G401.6 (cell line): ENCODE results near the gene BCOR.

ENCODE experiments used
- FAIRE-seq: peaks from 2 replicates; lab custom pipeline; 2012; peaks lifted over from hg19 to GRCh38; lab: Jason Lieb, UNC

The BCOR gene

DNA sequence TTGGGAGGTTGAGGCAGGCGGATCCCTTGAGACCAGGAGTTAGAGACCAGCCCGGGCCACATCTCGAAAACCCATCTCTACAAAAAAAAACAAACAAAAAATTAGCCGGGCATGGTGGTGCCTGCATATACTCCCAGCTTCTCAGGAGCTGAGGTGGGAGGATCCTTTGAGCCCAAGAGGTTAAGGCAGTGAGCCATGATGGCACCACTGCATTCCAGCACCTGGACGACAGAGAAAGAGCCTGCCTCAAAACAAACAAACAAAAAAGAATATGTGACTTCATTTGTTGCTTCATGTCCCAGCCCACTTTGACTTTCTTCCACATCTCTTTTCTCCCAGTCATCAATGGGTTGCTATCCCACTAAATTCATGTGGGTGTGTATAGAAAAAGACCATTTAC lies 79.7 kb downstream of the BCOR start:
- FAIRE-seq: no peak

DNA sequence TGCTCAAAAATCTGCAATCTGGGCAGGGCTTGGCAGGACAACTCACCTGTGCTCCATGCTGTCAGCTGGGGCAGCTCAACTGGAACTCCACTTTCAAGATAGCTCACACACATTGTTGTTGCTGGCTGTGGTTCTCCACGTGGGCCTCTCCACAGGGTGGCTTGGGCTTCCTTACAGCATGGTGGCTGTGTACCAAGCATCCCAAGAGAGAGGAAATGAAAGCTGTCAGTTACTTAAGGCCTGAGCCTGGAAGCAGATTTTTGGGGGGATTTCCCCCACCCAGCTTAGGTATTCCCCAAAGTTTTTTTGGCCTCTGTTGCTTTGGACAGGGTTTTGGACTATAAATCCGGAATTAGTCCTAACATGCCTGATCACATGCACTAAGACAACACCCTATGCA lies 81.0 kb downstream of the BCOR start:
- no peak for FAIRE-seq

DNA sequence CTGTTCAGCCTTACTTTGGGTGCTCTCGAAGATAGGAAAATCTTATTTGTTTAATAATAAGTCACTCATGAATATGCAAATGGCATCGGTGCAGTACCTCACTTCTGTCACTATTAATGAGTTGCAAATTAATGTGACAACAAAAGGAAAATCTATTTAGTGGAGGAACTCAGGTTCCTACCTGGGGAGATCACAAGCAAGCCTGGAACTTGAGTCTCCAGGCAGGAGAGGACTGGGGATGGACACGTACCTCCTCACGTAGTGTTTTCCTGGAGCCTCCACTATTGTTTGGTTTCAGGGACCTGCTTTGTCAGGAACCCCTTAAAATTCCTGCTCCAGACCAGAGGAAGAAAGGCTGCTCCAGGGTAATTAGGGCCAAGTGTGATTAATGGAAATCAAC lies 82.1 kb downstream of the BCOR start:
- FAIRE-seq: no peak

DNA sequence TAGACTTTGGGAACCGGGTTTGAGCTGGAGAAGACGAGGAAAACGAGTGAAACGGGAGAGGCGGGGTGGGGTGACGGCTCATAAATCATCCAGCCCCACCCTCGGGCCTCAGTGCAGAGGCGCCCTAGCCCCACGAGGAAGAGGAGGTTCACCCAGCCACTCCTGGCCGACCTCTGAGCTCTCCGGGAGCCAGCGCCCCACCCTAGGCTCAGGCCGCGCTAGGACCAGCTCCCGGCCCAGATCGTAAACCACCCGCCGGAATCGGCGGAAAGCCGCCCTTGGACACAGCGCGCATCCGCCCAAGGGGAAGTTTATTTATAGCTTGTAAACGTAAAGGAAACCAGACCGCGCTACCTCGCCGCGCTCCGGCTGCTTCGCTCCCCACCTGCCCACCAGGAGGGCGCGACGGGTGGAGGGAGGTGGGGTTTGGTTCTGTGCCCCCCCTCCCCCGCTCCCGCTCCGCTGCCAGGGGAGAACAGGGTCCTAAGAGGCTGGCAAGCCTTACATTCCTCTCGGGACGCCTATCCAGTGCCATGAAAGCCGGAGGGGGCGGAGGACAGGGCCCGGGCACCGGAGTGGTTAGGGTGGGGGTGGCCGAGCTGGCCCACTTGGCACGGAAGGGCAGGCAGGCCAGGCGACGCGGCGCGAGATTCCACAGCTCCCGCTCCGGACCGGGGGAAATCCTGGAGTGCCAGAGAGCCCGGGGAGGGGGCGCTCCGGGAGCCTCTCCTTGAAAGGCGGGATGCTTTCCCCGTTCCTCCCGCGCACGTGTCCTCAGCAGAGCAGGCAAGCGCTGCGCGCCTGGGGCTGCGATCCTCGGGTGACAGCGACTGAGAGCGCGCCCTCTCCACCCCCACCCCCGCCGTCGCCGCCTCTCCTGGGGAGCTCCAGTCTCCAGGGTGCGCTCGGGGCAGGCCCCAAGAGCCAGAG lies 84.2 kb downstream of the BCOR start:
- no peak for FAIRE-seq

DNA sequence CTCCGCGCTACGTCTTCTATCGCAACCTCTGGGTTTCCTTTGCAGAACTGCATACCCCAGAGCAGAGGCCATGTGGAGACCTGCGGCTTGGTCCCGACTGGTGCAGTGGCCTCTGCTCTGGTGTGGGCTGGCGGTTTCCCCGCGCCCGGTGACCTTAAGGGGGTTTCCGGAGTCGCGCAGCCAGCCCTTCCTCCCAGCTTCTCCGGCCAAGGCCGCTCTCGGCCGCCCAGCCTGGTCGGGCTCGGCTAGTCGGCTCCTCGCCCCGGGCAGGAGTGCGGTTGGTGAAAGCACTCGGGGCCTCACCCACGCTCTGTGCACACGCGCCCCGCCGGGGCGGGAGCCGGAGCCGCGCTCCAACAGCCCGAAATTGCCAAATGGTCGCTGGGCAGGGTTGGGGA lies 84.9 kb downstream of the BCOR start:
- FAIRE-seq: no peak

DNA sequence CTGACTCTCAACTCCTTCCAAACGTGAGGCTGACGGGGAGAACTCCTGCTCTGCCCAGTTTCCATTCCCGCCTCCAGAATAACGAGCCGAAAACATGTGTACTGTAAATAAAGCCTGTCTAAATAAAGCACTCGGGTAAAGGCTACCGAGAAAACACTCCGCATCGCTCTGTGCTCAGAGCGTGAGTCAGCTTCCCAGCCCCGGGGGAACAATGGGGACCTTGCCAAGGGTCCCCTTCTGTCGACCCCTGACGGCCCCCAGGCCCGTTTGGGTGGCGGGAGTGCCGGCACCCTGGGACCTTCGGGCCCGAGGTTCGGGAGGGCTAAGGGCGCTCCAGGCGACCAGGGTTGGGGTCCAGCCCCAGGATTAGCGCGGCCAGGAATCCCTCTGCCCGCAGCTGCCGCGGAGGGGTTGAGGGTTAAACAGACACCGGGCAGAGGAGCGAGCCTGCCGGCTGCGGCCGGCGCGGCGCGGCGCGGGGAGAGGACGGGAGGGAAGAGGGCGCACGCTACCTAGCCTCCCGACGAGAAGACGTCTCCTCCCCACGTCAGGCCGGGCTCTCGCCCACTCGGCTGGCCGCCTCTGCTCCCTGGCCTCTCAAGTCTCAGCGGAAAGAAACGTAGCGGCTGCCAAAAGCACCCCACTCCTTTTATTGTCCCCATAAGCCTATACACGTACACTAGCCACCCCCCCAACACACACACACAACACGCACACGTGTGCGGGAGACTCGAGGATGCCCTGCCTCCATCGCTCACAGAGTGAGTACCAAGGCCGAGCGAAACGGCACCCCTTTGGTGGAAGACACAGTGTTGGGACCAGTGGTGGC lies 85.5 kb downstream of the BCOR start:
- FAIRE-seq: no peak

DNA sequence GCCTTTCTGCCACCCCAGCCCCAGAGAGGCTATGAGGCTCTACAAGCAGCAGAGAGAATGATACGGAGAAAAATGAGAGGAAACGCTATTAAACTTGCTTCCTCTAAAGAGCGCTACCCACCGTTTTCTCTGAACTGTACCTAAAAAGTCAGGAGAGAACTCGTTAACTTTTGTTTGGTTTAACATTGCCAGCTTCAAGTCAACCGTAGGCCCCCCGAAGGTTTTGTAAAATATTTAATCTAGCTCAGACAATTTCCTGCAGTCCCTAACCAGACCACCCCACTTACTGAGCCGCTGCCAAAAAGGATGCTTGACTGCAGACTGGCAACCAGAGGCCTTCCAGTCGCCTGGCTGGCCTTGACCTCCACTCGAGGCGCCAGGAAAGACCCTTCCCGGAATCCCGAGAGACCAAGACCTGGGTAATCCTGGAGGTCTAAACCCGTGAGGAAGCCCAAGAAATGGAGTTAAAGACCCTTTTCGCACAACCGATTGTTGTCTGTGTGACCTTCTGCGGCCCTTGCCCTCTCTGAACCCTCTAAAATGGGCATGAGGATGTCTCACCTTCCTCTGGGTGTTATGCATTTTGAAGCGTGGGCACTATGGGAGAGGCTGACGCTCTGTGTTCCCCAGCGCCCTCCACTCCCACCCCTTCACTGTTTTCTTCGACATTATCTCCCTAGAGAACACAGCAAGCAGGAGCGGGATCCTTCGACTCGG lies 86.3 kb downstream of the BCOR start:
- FAIRE-seq: no peak

DNA sequence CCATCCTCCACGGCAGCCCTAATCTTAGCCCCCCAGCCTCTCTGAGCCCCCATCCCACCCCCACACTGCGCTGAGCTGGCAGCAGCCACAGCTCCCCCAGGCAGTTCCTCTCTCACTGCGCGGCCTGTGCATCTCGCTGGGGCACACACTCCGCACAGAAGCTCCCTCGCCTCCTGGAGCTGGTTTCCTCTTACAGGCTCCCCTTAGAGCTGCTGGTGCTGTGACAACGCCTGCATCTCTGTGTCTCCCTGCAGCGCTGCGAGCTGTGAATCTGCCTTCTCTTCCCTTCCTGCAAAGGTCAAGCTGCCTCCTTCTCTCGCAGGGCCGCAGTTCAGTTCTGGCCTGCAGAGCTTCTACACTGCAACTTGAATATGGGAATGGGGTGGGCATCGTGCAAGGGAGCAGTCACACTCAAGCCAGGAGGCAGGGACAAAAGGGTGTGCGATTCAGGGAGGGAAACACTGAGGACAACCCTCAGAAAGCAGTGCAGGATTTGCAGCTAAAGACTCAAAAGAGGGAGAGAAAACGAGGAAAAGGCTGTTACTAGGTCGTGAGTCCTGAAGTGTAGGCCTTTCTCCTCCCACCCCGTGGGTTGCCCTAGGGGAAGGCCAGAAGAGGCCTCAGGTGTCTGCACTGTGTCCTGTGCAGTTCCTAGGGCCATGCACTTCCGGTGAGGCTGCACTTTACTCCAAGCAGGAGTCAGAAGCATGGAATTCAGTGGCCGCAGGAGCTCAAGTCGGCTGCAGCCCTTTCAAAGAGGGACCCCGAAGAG lies 87.0 kb downstream of the BCOR start:
- FAIRE-seq: no peak

DNA sequence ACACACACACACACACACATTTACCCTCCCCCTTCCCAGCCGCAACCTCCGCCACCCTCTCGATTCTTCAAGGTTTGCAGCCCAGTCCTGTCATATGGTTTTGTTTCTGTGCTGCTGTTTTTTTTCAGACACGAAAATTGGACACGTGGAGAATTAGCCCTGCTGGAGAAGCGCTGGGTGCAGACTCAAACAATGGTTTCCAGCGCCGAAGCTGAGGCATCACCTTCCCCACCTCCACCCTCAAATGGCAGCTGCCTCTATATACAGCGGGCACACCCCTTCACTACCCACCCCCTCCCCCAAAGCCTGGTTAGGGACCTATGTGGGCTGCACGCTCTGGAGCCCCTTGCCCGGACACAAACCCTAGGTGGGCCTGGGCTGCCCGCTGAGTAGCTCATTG lies 87.9 kb downstream of the BCOR start:
- no peak for FAIRE-seq

DNA sequence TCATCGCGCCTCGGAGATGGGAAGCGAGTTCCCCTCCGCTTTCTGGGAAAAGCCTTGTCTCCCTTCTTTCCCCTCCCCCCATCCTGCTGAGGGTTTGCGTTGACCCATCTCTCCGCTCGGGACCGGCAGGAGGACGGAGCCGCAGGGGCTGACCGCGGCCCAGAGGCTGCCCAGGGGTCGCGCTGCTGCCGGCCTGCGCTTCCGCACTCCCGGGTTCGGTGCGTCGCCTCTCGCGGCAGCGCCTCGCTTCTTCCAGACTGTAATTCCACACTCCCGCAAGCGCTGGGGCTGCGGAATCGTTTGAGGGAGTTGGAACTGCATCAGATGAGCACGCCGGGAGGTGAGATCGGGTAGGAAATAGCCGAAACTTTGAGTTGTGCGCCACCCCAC lies 88.3 kb downstream of the BCOR start:
- FAIRE-seq: no peak

DNA sequence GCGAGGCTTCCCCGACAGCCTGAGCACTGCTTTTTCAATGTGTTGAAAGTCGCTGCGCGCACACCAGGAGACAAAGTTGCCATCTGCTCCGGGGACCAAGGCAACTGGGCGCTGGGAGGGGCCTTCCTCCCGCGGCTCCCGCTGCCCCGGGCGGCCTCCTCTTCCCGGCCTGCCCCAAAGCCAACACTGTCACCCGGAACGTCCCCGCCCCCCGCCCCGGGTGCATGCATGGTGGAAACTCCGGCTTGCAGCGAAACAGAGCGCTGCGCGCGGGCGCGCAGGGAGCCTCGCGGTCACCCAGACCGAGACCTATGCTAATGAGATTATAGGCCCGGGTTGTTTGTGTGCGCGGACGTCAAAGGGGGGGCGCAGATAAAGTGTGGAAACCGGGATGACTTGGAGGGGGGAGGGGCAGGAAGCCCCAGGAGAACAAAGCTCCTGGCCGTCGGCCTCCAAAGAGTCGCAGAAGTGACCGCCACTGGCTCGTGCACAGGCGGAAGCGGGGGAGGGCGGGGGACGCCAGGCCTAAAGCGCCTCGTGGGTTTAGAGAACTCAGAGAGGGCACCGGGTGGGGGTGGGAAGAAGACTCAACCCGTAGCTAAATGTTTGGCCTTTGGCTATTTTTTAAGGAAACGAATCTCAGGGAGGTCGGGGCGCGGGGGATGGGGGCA lies 88.8 kb downstream of the BCOR start:
- FAIRE-seq: no peak

DNA sequence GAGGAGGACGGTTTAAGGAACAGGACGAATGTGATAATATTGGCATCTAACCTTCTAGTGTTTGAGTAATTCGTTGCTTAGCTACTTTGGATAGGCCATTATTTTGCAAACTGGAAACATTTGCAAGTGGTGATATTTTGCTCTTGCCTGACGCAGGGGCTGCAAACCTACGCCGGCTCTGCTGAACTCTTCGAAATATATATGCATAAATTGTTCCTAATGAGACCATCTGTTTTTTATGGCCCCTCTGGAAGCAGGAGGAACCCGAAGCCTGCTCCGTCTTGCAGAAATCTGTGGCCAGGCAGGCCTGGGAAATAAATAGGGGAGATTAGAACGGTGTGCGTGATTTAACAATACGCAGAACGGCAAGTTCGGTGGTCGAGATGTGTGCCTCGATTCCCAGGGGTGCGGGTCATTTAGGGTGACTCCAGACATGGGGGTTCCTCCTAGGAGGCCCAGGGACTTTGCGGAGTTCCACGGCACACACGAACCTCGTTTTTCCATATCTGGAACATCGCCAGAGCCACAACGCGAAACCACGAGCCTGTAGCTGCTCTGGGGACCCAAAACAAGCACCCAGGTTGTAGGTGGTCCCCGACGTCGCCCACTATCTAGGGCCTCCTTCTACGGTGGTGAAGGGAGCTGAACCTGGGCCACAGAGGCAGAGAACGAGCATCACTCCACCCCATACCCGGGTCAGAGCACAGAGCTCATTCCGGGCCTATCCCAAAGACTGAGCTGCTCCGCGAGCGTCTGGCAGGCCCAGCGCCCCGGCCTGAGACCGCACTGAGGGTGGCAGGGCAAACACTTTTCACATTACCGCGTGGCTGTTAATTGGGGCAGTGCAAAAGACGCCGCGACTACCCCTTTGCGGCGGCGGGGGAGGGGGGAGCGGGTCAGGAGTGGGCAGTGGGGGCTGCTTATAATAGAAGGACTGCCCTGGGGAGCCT lies 89.7 kb downstream of the BCOR start:
- FAIRE-seq: no peak

DNA sequence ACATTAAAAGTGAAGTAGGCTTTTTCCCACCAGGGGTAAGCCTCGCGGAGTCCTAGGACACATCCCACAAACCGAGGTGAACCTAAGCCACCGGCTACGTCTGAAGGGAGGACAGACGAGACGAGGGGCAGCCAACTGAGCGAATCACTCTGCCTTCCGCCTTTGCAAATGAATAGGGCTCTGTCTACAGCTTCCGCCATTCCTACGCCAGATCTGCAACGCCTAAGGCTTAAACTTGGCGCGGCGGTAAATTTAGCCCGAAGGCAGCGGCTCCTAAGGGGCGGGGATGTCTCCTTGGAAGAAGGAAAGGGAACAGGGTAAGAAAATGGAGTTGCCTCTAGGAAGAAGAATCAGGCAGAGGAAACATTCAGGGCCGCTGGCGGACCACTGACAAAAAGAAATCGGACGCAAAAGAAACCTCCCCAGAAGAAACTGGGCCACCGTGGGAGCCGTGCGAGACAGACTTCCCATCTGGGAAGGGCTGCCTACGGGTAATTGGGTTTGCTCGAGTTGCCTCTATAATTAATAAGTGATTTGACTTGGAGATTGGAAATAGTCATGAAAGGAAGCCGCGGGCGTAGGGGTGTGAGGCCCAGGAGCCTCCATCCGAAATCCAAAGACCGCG lies 90.5 kb downstream of the BCOR start:
- no peak for FAIRE-seq

DNA sequence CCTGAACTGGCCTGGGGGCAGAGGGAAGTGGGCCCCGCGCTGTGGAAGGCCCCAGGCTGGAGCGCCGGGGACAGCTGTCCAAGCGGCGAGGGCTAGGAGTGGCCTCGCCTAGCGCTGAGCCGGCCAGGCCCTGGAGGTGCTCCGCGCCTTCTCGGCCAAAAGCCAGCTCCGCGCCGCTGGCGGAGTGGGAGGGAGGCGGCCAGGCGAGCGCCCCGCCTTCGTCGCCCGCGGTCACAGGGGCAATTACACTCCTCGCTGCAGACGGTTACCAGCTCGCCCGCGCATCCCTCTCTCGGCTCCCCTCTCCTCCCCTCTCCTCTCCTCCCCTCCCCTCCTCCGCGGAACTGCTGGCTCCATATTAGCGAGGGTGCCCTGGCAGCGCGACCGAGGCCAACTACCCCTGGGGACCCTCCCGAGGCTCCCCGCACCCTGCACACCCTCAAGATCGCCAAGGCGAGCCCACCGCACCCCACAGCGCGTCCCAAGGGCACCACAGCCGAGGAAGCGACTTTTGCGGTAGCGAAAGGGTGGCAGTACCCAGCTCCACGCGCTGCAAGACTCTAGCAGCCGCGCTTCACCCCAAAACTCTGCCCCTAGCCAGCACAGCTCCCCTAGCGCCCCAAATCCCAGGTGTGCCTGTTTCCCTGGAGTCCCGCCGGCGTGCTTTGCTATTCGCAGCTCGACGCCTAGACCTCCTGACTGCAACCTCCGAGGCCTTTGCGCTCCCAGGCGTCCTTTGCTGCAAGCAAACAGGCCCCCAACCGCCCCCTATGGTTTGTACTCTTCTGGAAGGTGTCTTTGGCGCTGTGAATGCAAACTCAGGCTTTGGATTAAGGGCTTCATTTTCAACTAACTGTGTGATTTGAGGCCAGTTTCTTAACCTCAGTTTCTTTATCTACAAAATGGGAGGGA lies 91.4 kb downstream of the BCOR start:
- FAIRE-seq: no peak

DNA sequence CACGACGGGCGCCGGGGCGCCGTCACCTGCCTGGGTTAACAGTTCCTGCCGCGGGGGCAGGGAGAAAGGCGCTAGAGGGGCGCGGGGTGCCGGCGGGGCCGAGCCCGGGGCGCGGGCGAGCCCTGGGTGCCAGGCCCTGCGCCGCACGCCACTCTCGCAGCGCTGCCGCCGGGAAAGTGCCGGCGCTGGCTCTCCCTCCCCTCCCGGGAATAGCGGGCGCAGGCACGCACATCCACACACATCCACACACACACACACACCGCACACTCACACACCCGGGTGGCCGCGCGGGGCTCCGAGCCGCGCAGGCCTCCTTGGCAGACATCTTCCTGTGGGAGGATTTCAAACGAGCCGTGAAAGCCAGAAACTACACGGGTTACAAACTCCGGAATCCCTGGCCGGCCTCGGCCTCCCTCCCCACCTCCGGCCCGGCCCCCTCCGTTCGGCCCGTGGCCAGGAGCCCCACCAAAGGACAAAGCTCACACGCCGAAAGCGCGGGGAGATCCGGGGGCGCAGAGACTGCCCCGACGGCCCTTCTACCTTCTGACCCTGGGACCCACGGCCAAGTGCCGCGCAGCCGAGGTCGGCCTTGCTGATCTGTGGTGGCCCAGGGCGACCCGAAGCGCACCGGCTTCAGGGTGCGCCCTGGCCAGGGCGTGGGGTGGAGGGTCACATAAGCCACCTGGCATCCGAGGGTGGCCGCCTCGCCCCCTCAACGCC lies 92.3 kb downstream of the BCOR start:
- no peak for FAIRE-seq

DNA sequence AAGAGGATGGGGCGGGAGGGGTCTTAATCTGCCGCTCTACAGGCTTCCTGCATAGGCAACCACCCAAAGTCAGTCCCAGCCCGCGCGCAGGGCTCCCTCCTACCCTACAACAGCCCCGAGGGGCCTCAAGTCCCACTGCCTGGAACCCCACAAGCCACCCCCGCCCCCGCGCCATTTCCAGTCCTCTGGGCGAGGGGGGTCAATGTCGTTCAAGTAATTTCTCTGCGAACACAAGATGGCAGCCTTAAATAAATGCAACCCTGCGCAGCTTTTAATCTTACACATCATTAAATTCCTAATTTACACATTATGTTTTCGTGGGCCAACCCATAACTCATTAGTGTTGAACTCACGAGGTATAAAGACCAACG lies 92.9 kb downstream of the BCOR start:
- FAIRE-seq: no peak

DNA sequence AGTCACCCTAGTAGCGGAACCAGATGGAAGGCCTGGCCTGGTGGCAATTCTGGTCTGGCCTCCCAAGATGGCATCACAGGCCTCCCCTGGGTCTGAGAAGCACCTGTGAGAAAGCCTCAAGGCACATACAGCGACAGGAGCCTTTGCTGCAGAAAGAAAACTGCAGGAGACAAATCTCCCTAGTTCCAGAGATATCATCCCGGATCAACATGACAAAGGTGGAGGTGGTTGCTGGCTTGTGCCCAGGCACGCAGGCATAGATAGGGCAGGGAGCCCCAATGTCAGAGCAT lies 93.6 kb downstream of the BCOR start:
- no peak for FAIRE-seq
